ENCODE results near the gene GRB7. TPM values are rescaled to one million over a fixed set of nuclear protein-coding genes. Genes with fewer than 3 reads are reported as not detected.

Gene GRB7
- total and polyA plus RNA-seq, 9 of the 15 experiments (the other 6 are each of a cell fraction or from before 2014, with no cell fraction given), result 0.04 to 6.2 (median 2.2) TPM

DNA sequence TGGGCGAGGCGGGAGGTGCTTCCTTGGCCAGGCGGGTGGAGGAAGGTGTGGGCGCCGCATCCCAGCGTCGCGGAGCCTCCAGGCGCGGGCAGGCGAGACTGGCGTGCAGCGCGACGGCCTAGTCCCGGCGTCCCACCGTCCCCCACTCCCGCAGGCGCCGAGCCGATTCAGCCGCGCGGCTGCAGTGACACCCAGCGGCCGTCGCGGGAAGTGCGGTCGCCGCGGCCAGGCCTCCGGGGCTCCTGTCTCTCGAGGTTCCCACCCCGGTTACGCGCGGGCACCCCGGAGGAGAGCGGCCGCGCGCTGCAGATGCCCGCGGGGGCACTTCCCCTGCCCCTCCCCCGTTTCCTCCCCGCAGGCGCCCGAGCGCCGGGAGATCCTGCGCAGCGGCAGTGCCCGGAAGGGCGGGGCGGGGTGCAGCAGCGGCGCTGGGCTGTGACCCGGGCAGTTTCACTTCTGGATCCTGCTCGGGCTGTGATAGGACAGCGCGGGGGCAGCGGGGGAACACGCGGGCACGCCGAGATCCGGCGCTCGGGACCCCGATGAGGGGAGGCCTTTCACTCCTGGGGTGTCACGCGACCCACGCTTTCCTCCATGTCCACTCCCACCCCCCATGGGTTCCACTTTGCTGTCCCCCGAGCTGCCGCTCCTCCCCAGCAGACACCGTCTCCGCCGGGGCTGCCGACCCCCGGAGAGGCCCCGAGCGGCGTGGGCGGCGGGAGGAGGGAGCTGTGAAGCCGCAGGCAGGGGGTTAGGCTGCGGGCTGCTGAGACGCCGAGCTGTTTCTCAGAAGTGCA lies 16.6 kb downstream of the GRB7 start (continued):
- TF ChIP-seq ZBTB11 (CRISPR knock-in tag; IDR thresholded peaks at IDR 0.05), result peak in 1 of 3 experiments; percentile 87; a peak in 2 of 6 replicates
- peak; percentile 86 for TF ChIP-seq ZNF589 (CRISPR knock-in tag; IDR thresholded peaks at IDR 0.05; ENCODE audit: low read depth)
- TF ChIP-seq CCNT2 (IDR thresholded peaks at IDR 0.05; ENCODE audit: borderline replicate concordance, extremely low read depth, insufficient read length, low read depth, low read length), result peak; percentile 68
- 0 out of 2 replicates have a peak, but pooled peaks have one; percentile 15 for TF ChIP-seq ARID2 (IDR thresholded peaks at IDR 0.05)
- TF ChIP-seq IRF1 (CRISPR knock-in tag; IDR thresholded peaks at IDR 0.05; ENCODE audit: borderline replicate concordance), result no peak
- TF ChIP-seq STAG1 (CRISPR knock-in tag; IDR thresholded peaks at IDR 0.05; ENCODE audit: borderline replicate concordance), result peak; percentile 55; the same call in 1 of the 2 replicates
- peak; percentile 71 for TF ChIP-seq ETV1 (tag; conservative IDR thresholded peaks at IDR 0.05; ENCODE audit: low read depth)
- TF ChIP-seq, protein P1, sequence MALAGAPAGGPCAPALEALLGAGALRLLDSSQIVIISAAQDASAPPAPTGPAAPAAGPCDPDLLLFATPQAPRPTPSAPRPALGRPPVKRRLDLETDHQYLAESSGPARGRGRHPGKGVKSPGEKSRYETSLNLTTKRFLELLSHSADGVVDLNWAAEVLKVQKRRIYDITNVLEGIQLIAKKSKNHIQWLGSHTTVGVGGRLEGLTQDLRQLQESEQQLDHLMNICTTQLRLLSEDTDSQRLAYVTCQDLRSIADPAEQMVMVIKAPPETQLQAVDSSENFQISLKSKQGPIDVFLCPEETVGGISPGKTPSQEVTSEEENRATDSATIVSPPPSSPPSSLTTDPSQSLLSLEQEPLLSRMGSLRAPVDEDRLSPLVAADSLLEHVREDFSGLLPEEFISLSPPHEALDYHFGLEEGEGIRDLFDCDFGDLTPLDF (CRISPR knock-in tag; IDR thresholded peaks at IDR 0.05), result peak; percentile 81; the same call in 1 of the 2 replicates
- peak; percentile 66; the same call in 1 of the 2 replicates for TF ChIP-seq EP400 (IDR thresholded peaks at IDR 0.05)
- TF ChIP-seq ARHGAP35 (IDR thresholded peaks at IDR 0.05; ENCODE audit: partially characterized antibody), result no peak
- TF ChIP-seq, protein P2, sequence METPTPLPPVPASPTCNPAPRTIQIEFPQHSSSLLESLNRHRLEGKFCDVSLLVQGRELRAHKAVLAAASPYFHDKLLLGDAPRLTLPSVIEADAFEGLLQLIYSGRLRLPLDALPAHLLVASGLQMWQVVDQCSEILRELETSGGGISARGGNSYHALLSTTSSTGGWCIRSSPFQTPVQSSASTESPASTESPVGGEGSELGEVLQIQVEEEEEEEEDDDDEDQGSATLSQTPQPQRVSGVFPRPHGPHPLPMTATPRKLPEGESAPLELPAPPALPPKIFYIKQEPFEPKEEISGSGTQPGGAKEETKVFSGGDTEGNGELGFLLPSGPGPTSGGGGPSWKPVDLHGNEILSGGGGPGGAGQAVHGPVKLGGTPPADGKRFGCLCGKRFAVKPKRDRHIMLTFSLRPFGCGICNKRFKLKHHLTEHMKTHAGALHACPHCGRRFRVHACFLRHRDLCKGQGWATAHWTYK (CRISPR knock-in tag; IDR thresholded peaks at IDR 0.05), result peak; percentile 45; the same call in 1 of the 2 replicates
- TF ChIP-seq CREM (IDR thresholded peaks at IDR 0.05; ENCODE audit: low read depth), result peak; percentile 77
- TF ChIP-seq, protein P3, sequence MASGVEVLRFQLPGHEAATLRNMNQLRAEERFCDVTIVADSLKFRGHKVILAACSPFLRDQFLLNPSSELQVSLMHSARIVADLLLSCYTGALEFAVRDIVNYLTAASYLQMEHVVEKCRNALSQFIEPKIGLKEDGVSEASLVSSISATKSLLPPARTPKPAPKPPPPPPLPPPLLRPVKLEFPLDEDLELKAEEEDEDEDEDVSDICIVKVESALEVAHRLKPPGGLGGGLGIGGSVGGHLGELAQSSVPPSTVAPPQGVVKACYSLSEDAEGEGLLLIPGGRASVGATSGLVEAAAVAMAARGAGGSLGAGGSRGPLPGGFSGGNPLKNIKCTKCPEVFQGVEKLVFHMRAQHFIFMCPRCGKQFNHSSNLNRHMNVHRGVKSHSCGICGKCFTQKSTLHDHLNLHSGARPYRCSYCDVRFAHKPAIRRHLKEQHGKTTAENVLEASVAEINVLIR (CRISPR knock-in tag; IDR thresholded peaks at IDR 0.05), result peak; percentile 17; the same call in 1 of the 2 replicates
- TF ChIP-seq U2AF1 (optimal IDR thresholded peaks at IDR 0.05; ENCODE audit: low read depth, low read length), result peak; percentile 67
- no peak for TF ChIP-seq ARID3A (IDR thresholded peaks at IDR 0.05; ENCODE audit: borderline replicate concordance, low read depth, low read length)

Data from K562 (cell line).